M059J (cell line): ENCODE results near the gene MED26. TPM values are rescaled to one million over a fixed set of nuclear protein-coding genes. Genes with fewer than 3 reads are reported as not detected.

ENCODE experiments used
- DNase-seq: peaks from one replicate; pipeline ENCODE4 v3.0.0-alpha.2; 2012; ENCODE audit warnings: low read depth
- total RNA-seq: library from RNA; depleted of rRNA; stranded (reverse); fragments of >200 nt; shearing (Covaris generic); gene quantifications from 2 replicates; pipeline ENCODE4 v1.2.3, GENCODE V29; 2014; rRNA removed

Gene MED26
- total RNA-seq, 1 experiment from 2014 or later = 9.2 TPM

- peak; percentile 93 for DNase-seq
These were observed 85.7 kb downstream of the MED26 start, which contains the start of gene CHERP for GRCh38 chr19:16542045-16542909. Gene CHERP (minus strand): TSS chr19:16542437. CDS start chr19:16542378, 59 bp downstream.

GRCh38 chr19:16541526-16542044 lies 86.4 kb downstream of the MED26 start:
- peak; percentile 44 for DNase-seq

GRCh38 chr19:16540948-16541347 lies 87.1 kb downstream of the MED26 start:
- DNase-seq = no peak

- DNase-seq = no peak
These were observed 90.9 kb downstream of the MED26 start for GRCh38 chr19:16537111-16537510.

- no peak for DNase-seq
These were observed 91.9 kb downstream of the MED26 start for GRCh38 chr19:16536130-16536529.

GRCh38 chr19:16535381-16535780 lies 92.6 kb downstream of the MED26 start:
- DNase-seq = no peak

GRCh38 chr19:16532440-16533234 lies 95.4 kb downstream of the MED26 start:
- DNase-seq = no peak

- no peak for DNase-seq
These were observed 96.7 kb downstream of the MED26 start for GRCh38 chr19:16531380-16531669.

- DNase-seq = no peak
These were observed 97.2 kb downstream of the MED26 start for GRCh38 chr19:16530540-16531379.

- DNase-seq = no peak
These were observed 98.4 kb downstream of the MED26 start for GRCh38 chr19:16529466-16530144.

- no peak for DNase-seq
These were observed 100.0 kb downstream of the MED26 start for GRCh38 chr19:16527971-16528521.

- no peak for DNase-seq
These were observed 100.6 kb downstream of the MED26 start for GRCh38 chr19:16527334-16527935.

- DNase-seq = no peak
These were observed 102.1 kb downstream of the MED26 start for GRCh38 chr19:16525751-16526481.

- DNase-seq = no peak
These were observed 102.8 kb downstream of the MED26 start for GRCh38 chr19:16524991-16525734.

Other genes starting within 250 kb of the MED26 start
- gene EPS15L1, start 156.2 kb downstream of the MED26 start, total RNA-seq = 4.1 and 6.3 TPM in 2 replicates
- gene CALR3, start 132.0 kb downstream of the MED26 start, total RNA-seq = not detected in 2 replicates
- 3.7 and 4.1 TPM in 2 replicates for gene C19orf44, start 131.8 kb downstream of the MED26 start, total RNA-seq
- 4.5 and 7.5 TPM in 2 replicates for gene CHERP, start 85.8 kb downstream of the MED26 start, total RNA-seq
- 35.7 and 43.5 TPM in 2 replicates for gene SLC35E1, start 55.8 kb downstream of the MED26 start, total RNA-seq
- 135 and 174 TPM in 2 replicates for gene SMIM7, start 31.9 kb upstream of the MED26 start, total RNA-seq
- 3.5 and 8.2 TPM in 2 replicates for gene TMEM38A, start 32.9 kb upstream of the MED26 start, total RNA-seq
- not detected in 2 replicates for gene NWD1, start 91.6 kb upstream of the MED26 start, total RNA-seq
- gene SIN3B, start 201.2 kb upstream of the MED26 start, total RNA-seq = 10.1 and 14.5 TPM in 2 replicates